Cerebellar cortex (tissue), 1 donor: ENCODE results near the gene ZNF235.
"Not testable (repeated sequence)": the region's sequence is repeated elsewhere in the genome, so short reads cannot be mapped to it uniquely, and the experiment has no call there.

Experiments used
- DNase-seq: peaks from one replicate; pipeline ENCODE4 v3.0.0-alpha.2; 2015; ENCODE audit warnings: low spot score

ZNF235 gene

DNA sequence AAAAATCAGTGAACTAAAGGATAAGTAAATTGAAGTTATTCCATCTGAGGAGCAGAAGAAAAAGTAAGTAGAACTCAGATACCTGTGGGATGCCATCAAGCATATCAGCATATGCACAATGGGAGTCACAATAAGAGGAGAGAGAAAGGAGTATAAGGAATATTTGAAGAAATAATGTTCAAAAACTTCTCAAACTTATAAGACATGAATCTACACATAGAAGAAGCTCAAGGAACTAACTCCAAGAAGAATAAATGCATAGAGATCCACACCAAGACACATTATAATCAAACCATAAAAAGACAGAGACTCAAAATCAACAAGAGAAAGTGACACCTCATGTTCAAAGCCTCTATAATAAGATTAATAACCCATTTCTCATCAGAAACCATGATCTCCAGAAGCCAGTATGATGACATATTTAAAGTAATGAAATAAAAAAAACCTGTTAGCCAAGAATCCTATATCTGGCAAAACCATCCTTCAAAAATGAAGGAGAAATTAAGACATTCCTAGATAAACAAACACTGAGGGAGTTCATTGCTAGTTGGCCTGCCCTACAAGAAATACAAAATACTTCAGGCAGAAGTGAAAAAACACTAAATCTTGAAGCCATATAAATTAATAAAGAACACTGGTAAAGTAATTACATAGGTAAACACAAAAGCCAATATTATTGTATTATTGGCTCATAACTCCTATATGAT, 49.0 kb downstream of the ZNF235 start:
- DNase-seq, result no peak

DNA sequence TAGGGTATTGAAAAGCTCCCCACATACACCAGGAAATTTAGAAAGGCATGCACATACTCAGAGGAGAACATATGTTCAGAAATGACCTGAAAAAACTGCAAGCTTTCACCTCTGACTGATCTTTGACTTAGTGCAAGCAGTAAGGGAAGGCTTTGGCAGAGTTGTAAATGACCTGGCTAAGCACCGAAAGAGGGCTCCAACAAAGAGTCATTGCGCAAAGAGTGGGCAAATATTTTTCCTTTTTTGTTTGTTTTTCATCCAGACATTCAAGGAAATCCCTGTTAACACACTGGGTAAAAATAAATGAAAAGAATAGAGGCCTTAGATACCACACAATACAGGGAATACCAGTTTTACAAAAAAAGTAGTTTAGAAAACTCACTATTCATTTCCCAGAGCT, 50.3 kb downstream of the ZNF235 start:
- DNase-seq, result no peak

- DNase-seq, result not testable (repeated sequence)
Measured at GRCh38 chr19:44253392-44253791, 51.4 kb downstream of the ZNF235 start.

GRCh38 chr19:44252332-44252731, 52.5 kb downstream of the ZNF235 start:
- not testable (repeated sequence) for DNase-seq

- DNase-seq, result no peak
Measured at GRCh38 chr19:44236384-44236783, 68.4 kb downstream of the ZNF235 start.
